SW480 (cell line): ENCODE measurements around the gene B3GNT4.
"Not testable (repeated sequence)": the region's sequence is repeated elsewhere in the genome, so short reads cannot be mapped to it uniquely, and the experiment has no call there.

Source experiments
- DNase-seq: peaks from one replicate; pipeline ENCODE4 v3.0.0-alpha.2; 2016; ENCODE audit warnings: low spot score

Gene B3GNT4

DNA sequence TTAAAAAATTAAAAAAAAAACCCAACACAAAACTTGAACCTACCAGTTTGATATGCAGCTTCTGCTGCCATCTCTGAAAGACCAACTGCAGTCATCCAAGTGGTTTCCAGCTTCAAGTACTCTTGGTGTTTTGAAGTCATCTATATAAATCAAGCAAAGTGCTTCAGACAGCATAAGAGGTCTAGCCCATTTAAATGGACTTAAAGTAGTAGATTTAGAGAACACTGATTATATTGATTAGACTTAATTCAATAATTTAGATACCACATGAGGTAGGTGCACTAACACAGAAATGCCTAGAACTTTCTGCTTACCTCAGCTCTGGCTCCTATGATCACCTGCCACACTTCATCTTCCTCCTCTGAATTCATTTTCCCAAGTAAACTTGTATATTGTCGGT, 12.9 kb downstream of the B3GNT4 start:
- no peak for DNase-seq

- DNase-seq = peak; percentile 98
Observed at GRCh38 chr12:122225683-122226365, 22.3 kb downstream of the B3GNT4 start, which contains the start of gene DIABLO. Gene DIABLO, minus strand, starts transcription at chr12:122226052. Its CDS starts 38 bp downstream, at chr12:122226014.

DNA sequence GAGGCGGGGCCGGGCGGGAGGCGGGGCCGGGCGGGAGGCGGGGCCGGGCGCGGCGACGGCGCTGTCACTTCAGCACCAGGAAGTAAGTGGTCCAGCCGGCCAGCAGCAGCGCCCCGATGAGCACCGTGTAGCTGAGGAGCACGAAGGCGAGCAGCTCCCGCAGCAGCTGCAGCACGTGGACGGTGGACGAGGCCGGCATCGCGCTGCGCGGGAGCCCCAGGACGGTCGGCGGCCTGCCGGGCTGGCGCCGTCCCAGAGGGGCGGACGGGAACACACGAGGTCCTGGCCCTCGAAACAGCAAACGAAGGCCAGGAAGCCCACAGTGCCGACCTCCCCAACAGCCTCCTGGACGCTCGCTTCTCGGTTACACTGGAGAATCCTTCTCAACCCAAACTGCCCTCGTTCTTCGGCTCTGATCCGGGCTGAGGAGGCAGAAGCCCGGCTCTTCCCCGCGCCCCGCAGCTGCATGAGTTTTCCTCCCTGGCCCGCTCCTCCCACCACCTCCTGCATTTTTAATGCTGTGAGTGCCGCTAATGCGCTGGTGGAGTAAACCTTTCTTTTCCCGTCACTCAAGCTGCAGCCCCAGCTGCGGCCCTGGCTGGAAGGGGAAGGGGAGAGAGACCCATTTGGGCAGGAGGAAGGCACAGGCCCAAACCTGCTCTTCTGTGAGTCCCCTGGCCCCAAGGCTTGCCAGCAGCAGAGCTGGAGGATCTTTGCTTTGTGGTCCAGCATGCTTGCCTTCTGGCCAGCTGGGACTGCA, 23.0 kb downstream of the B3GNT4 start:
- DNase-seq = no peak

- peak; percentile 76 for DNase-seq
Observed at GRCh38 chr12:122227341-122227740, 23.8 kb downstream of the B3GNT4 start.

DNA sequence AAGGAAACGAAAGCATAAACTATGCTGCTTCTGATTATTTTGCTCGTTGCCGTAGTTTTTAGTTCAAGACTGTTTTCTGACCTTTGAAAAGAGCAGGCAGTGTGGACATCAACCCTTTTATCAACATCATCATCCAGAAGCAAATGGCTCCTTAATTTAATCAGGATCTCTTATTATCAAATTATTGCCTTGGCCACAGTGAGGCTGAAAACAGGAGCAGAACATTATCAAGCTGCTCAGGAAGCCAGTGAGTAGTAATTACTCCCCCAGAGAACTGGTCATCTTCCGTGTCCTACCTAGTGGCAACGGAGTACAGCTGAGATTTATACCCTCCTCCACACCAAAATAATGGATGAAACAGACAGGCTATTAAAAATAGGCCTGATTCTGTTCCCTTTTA, 24.6 kb downstream of the B3GNT4 start:
- DNase-seq = no peak

DNA sequence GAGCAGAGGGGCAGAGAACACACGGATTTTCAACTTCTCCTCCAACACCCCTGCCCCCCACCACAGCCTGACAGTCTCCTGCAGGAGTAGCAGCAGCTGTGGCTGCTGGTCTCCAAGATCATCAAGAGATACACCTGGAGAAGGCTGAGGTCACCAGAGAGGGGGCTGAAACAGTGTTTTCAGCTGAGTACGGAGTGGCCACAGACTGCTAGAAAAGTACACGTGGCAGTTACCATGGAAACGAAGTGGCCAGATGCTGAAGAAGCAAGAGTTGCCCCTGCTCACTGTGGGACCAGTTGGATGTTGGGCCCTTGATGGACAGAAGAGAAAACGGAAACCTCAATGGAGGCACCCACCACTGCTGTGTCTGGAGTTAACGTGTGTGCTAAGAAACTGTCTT, 27.3 kb downstream of the B3GNT4 start:
- no peak for DNase-seq

- DNase-seq = no peak
Observed at GRCh38 chr12:122232691-122233090, 29.2 kb downstream of the B3GNT4 start.

DNA sequence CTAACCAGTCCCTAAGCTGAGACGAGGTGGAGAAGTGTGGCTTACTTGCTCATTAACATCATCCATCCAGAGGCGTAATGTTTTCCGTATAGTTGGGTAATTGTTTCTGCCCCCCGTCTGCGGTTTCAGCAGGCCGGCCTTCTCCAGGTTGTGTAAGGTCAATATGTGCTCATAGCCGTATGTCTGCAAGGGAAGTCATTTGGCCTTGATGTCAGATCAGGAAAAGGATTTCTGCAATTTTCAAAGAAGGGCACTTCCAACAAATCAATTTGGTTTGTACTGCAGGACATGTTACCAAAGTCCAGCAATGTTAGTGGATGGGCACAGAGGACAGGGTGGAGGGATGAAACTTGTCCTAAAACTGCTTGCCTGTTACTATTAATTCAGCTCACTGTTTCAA, 32.2 kb downstream of the B3GNT4 start:
- no peak for DNase-seq

GRCh38 chr12:122238861-122239260, 35.4 kb downstream of the B3GNT4 start:
- no peak for DNase-seq

DNA sequence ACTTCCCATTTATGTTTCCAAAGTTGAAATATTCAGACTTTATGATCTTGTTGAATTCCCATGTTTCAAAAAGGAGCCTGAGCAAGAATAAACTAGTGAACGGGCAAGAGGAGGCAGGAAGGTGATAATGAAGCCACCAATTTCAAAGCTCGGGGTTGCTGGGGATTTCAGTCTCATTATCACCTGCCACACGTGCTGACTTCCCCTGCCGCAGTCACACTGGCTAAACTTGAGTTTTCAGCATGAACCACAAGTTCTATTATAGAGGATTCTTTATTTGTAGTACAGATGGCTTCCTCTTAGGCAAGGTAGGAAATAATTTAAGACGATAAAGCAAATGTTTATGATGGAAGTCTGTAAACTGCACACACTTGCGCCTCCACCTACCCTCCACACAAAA, 40.5 kb downstream of the B3GNT4 start:
- no peak for DNase-seq

DNA sequence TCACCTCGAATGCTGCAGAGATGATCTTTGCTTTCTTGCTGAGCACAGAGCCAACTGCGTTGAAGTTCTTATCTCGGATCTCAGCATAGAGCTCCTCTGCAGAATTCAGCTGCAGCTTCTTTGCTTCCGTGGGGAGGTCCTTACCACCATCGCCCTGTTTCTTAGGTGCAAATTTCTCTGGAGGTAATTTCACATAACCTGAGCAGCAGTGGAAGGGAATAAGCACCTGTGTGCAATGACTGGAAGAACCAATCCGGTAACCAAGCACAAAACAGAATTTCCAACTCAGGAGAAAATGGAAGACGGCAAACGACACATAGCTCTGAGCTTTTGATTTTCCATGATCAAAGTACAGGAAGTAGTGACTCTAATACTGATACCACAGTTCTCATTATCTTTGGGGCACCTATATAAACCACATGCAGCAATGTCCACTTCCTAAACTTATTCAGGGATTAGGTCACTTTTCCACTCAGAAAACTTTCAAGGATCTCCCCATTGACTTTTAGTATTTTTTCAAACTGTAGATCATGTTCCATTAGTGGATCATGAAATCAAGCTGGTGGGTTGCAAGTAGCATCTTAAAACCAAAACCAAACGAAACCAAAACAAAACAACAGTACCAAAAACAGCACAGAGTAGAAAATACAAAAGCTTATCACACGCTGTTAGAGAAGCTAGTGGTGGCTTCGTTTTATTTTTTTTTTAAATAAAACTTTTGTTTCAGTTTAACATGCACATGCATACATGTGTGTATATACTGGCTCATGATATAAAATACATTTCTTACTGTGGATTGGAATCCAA, 41.3 kb downstream of the B3GNT4 start:
- no peak for DNase-seq

DNA sequence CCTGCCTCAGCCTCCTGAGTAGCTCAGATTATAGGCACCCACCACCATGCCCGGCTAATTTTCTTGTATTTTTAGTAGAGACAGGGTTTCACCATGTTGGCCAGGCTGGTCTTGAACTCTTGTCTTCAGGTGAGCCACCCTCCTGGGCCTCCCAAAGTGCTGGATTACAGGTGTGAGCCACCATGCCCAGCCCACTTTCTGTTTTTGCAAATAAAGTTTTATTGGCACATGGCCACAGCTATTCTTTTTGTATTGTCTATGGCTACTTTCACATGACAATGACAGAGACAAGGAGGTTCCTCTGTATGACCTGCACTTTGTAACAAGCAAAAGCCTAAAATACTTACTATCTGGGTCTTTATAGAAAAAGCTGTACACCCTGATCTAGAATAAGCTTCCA, 42.0 kb downstream of the B3GNT4 start:
- DNase-seq = no peak

- DNase-seq = no peak
Observed at GRCh38 chr12:122250047-122250446, 46.5 kb downstream of the B3GNT4 start.

GRCh38 chr12:122250536-122250935, 47.0 kb downstream of the B3GNT4 start:
- no peak for DNase-seq

GRCh38 chr12:122258462-122258861, 55.0 kb downstream of the B3GNT4 start:
- not testable (repeated sequence) for DNase-seq
